ENCODE results near the gene MRPS18A. TPM values are rescaled to one million over a fixed set of nuclear protein-coding genes. Genes with fewer than 3 reads are reported as not detected.
A peak's percentile ranks its signal among the peaks of the same experiment; 100 is the strongest.

Gene MRPS18A
- total RNA-seq, 4 donors from 2014 or later: 41.1 to 64.4 (median 52.4) TPM

DNA sequence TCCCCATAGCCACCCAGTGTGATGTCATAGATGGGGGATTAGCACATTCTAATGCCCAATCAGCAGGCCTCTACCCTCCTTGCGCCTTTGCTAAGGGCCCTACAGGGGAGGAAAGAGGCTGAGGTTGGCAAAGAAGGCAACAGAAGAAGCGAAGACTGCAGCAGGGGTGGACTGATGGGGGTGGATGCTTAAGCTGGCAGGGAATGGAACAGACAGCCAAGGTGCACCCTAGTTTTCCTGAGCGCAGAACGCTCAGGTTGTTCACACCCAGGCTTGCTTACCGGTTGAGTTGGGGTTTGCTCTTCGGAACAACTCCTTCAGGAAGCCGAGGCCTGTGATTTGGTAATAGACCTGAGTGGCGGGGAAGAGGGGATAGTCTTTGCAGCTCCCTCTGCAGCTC is 12.7 kb downstream of the MRPS18A start:
- no peaks in the 10 kb centered on the region for H3K9me3 ChIP-seq
- H3K27me3 ChIP-seq: no peaks in the 10 kb centered on the region
- H3K27ac ChIP-seq: no peak overlapping the region
- peaks cover 0 to 91% (median 0%) of the 10 kb centered on the region in 3 donors for H3K36me3 ChIP-seq
- TF ChIP-seq POLR2A (IDR thresholded peaks at IDR 0.05): no peak
- TF ChIP-seq, protein P1, sequence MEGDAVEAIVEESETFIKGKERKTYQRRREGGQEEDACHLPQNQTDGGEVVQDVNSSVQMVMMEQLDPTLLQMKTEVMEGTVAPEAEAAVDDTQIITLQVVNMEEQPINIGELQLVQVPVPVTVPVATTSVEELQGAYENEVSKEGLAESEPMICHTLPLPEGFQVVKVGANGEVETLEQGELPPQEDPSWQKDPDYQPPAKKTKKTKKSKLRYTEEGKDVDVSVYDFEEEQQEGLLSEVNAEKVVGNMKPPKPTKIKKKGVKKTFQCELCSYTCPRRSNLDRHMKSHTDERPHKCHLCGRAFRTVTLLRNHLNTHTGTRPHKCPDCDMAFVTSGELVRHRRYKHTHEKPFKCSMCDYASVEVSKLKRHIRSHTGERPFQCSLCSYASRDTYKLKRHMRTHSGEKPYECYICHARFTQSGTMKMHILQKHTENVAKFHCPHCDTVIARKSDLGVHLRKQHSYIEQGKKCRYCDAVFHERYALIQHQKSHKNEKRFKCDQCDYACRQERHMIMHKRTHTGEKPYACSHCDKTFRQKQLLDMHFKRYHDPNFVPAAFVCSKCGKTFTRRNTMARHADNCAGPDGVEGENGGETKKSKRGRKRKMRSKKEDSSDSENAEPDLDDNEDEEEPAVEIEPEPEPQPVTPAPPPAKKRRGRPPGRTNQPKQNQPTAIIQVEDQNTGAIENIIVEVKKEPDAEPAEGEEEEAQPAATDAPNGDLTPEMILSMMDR (IDR thresholded peaks at IDR 0.05): no peak
- H3K4me3 ChIP-seq: no peak overlapping the region
- H3K4me1 ChIP-seq: peaks cover 0 to 1% (median 0%) of the 10 kb centered on the region in 4 donors
- DNase-seq: no peak

GRCh38 chr6:43674291-43674690 is 13.3 kb downstream of the MRPS18A start:
- TF ChIP-seq POLR2A (IDR thresholded peaks at IDR 0.05): no peak
- TF ChIP-seq, protein P1 (IDR thresholded peaks at IDR 0.05): no peak
- DNase-seq: no peak

DNA sequence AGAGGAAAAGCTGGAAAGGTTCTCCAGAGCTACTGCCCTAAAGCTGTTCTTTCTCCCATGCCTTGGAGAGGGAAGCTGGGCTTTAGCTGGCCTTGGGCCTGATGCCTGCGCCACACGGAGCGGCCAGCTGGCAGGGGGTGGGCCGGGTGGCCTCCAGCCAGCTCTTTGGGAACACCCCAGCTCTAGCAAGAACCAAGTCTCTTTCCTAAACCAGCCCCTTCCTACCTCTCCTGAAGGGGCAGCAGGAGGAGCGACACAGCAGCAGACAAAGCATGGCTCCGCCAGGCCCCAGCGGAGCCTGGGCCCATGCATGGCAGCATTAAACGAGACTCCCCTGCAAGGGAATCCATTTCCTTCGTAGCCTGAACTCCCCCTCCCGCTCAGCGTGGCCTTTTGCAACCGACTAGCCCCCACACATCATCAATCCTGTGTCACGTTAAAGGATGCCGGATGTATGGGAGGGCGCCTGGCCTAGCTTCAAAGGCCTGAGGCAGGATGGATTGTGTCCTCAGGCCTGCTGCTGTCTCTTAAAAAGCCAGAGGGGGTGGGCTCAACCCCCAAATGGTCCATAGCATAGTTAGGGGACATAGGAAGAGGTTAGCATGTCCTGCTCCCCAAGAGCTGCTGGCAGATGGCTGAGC is 14.0 kb downstream of the MRPS18A start:
- TF ChIP-seq, protein P1 (IDR thresholded peaks at IDR 0.05): no peak
- TF ChIP-seq POLR2A (IDR thresholded peaks at IDR 0.05): no peak
- no peak overlapping the region for H3K27ac ChIP-seq

More at GRCh38 chr6:43674291-43674690, 13.3 kb downstream of the MRPS18A start:
- H3K27ac ChIP-seq: no peak overlapping the region
- H3K27me3 ChIP-seq: no peaks in the 10 kb centered on the region
- no peaks in the 10 kb centered on the region for H3K9me3 ChIP-seq
- H3K36me3 ChIP-seq: peaks cover 0 to 85% (median 0%) of the 10 kb centered on the region in 3 donors
- H3K4me1 ChIP-seq: peaks cover 0 to 7% (median 0%) of the 10 kb centered on the region in 4 donors
- H3K4me3 ChIP-seq: no peak overlapping the region

GRCh38 chr6:43671801-43672690 is 15.5 kb downstream of the MRPS18A start:
- Histone ChIP-seq H3K4me1 (peaks cover 0 to 23% (median 6%) of the 10 kb centered on the region in 4 donors), H3K27me3 (no peaks in the 10 kb centered on the region), H3K27ac (peak overlapping the region in 1 of 4 donors; percentile 25), H3K9me3 (no peaks in the 10 kb centered on the region), H3K36me3 (peaks cover 0 to 63% (median 0%) of the 10 kb centered on the region in 3 donors), H3K4me3 (no peak overlapping the region)
- TF ChIP-seq, protein P1 (IDR thresholded peaks at IDR 0.05): no peak
- no peak for TF ChIP-seq POLR2A (IDR thresholded peaks at IDR 0.05)
- no peak for DNase-seq

More for the DNA sequence above, 14.0 kb downstream of the MRPS18A start:
- no peaks in the 10 kb centered on the region for H3K9me3 ChIP-seq
- DNase-seq: no peak
- no peak overlapping the region for H3K4me3 ChIP-seq
- no peaks in the 10 kb centered on the region for H3K27me3 ChIP-seq
- peaks cover 0 to 8% (median 0%) of the 10 kb centered on the region in 4 donors for H3K4me1 ChIP-seq
- peaks cover 0 to 78% (median 0%) of the 10 kb centered on the region in 3 donors for H3K36me3 ChIP-seq

GRCh38 chr6:43671011-43671800 is 16.4 kb downstream of the MRPS18A start:
- Histone ChIP-seq H3K36me3 (peaks cover 0 to 54% (median 0%) of the 10 kb centered on the region in 3 donors), H3K27me3 (no peaks in the 10 kb centered on the region), H3K4me1 (peaks cover 0 to 28% (median 6%) of the 10 kb centered on the region in 4 donors), H3K27ac (no peak overlapping the region), H3K9me3 (no peaks in the 10 kb centered on the region), H3K4me3 (no peak overlapping the region)
- TF ChIP-seq, protein P1 (IDR thresholded peaks at IDR 0.05): no peak
- TF ChIP-seq POLR2A (IDR thresholded peaks at IDR 0.05): no peak
- DNase-seq: no peak
